Ecto neural progenitor cell (in vitro differentiated cells): ENCODE data around the gene DNAJB1.
A peak's percentile ranks its signal among the peaks of the same experiment; 100 is the strongest.

ENCODE experiments used
- DNase-seq: peaks from one replicate; pipeline ENCODE4 v3.0.0-alpha.2; 2018; ENCODE audit warnings: low spot score

The DNAJB1 gene

GRCh38 chr19:14496029-14496833 lies 22.0 kb downstream of the DNAJB1 start, which contains the start of gene GIPC1:
GIPC1 (minus strand) TSS chr19:14496127; CDS start chr19:14482976, 13,151 bp downstream.
- DNase-seq: peak; percentile 99

DNA sequence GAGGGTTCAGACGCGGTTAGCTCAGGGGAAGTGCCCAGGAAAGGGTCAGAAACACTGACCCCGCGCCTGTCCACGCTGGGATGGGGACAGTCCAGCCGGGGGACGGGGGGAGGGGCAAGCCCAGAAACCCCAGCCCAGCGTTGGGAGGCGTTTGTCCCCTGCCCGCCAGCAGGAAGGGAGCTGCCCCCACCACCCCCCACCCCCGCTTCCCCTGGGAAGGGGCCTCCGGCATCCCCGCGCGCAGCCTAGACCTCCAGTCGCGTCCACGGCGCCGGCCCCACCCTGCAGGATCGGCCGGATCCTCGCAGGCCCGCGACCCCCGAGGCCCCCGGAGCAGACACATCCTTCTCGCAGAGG lies 22.5 kb downstream of the DNAJB1 start:
- no peak for DNase-seq

GRCh38 chr19:14494910-14495671 lies 23.1 kb downstream of the DNAJB1 start:
- no peak for DNase-seq

- no peak for DNase-seq
These were observed 23.8 kb downstream of the DNAJB1 start for GRCh38 chr19:14494411-14494810.

GRCh38 chr19:14492756-14493337 lies 25.4 kb downstream of the DNAJB1 start:
- DNase-seq: no peak

DNA sequence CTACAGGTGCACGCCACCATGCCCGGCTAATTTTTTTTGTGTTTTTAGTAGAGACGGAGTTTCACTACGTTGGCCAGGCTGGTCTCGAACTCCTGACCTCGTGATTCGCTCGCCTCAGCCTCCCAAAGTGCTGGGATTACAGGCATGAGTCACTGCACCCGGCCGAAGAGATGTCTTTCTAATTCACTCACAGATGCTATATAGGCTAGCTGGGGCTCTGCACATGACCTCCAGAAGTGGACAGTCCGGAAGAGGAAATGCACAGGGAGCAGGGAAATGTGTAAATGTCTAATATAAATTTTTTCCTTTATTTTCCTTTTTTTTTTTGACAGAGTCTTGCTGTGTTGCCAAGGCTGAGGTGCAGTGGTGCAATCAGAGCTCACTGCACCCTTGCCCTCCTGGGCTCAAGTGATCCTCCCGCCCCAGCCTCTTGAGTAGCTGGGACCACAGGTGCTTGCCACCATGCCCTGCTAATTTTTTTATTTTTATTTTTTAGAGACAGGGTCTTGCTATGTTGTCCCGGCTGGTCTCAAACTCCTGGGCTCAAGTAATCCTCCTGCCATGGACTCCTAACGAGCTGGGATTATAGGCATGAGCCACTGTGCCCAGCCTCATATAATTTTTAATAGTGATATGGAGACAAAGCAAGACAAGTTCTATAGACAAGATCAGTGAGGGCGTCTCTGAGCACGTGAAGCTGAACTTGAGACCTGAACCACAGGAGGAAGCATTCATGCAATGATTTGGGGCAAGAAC lies 30.6 kb downstream of the DNAJB1 start:
- DNase-seq: no peak

- no peak for DNase-seq
These were observed 35.8 kb downstream of the DNAJB1 start for GRCh38 chr19:14482172-14482941.

DNA sequence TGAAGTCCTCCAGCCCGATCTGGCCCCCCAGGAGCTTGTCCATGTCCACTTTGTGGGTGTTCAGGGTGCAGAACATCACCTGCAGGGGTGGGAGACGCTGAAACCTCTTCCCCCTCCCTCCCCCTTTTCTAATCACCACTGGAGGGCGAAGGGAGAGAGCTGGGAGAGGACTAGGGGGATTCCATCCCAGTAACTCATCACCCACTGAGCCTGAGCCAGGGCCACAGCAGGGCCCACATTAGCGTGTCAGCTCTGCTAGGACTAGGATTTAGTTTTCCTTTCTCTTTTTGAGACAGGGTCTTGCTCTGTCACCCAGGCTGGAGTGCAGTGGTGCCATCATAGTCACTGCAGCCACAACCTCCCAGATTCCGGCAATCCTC lies 37.5 kb downstream of the DNAJB1 start:
- no peak for DNase-seq

DNA sequence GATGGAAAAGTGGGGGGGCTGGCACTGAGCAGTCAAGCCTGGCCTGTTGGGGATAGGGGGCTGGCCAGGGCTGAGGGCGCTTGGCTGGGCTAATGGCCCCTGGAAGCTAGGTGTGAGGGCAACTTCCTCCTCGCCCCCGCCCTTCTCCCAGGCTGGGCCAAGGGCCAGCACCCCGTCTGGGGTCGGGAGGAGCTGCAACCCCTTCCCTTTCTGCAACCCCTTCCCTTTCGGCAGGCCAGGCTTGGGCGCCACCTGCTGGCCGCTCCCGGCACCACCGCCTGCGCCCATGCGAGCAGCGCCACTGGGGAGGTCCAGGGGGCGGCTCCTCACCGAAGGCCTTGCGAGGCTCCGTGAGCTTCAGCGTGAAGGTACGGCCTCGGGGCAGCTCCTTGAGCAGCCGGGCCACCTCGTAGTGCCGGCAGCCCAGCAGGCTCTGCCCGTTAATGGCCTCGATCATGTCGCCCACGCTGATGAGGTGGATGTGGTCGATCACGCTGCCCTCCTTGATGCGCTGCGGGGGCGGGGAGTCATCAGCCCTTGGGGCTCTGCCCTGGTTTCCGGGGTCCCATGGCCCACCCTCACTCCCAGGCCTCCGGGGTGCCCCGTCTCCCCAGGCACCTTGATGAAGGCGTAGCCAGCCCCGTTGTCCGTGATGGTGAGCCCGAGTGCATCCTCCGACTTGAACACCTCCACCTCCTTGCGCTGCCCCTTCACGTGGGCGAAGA lies 38.1 kb downstream of the DNAJB1 start:
- DNase-seq: peak; percentile 88

GRCh38 chr19:14479309-14479974 lies 38.8 kb downstream of the DNAJB1 start:
- no peak for DNase-seq

DNA sequence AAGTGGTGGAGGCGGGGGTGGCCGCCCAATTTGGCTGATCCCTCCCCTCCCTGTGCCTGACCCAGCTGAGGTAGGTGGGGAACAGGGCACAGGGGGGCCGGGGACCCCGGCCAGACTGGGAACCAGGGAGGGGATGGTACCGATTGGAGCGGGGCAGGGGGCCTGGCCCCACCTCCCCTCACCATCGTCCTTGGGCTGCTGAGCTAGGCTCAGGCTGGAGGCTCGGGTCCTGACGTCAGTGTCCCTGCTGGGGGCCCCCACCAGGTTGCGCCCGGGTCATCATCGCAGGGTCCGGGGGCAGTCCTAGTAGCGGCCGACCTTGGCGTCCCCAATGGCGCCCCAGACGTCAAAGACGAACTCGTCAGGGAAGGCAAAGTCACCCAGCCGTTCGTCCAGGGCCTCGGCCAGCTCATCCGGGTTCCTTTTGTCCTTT lies 40.1 kb downstream of the DNAJB1 start:
- DNase-seq: no peak

- no peak for DNase-seq
These were observed 40.6 kb downstream of the DNAJB1 start for GRCh38 chr19:14477418-14478112.

DNA sequence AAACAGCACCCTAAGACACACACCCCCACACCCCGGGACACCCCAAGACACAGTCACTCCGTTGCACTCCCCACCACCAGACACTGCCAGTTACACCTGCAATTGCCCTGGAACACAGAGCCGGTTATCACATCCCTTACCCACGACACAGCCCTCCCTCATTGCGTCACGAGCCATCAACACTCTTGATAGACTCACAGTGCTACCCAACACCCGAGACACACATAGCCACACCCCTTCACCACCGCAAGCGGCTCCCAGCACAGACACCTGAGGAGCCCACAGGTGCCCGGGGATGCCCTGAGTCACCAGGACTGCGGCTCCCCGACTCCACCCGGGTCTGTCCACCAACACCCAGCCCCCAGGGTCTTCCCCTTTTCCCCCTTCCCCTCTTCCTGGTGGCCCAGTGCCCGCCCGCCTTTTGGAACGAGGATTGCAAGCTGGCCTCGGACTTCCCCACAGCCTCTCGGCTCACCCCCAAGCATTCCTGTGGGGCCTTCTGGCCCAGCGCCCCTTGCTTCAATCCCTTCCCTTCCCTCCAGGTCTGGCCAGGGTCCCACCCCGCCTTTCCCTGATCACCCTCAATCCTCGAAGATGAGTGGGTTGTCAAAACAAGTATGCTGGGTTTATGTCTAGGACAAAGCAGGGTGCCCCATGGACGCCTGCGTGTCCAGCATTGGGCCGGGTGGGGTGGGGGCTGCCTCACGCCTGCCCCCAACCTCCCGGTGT lies 41.4 kb downstream of the DNAJB1 start:
- no peak for DNase-seq

GRCh38 chr19:14476327-14476672 lies 41.9 kb downstream of the DNAJB1 start:
- DNase-seq: no peak

DNA sequence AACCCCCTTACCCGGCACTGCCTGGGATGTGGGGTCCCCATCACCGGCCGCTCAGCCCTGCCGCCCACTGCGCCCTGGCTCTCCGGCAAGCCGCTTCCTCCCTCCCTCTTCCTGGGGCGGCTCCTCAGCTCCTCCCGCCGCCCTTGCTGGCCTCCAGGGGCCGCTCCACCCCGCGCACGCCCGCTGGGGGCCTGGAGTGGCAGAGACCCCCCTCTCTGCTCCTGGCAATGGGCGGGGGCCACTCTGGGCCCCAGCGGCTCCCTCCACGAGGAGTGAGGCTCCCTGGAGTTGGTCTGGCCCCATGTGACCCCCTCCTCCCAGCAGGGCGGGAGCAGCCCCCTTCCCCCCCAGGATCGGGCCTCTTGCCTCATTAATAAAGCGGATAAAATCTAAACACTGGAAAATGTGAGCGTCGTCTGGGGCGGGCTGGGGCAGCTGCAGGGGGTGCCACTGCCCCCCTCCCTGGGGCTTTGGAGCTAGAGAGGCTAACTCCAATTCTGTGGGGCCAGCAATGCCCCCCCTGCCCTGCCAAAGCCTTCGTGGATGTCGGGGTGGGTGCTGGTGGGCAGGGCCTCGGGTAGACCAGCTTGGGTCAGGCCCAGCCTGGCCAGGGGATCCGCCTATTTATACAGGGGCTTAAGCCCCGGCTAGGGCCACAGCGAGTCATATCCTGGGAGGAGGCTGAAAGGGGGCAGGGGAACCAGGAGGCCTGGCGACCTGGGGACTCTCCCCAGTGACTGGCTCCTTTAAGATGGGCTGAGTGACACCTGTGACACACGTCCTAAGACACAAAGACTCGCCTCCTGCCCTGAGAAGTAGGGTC lies 42.7 kb downstream of the DNAJB1 start, which contains the start of gene PTGER1:
Gene PTGER1, minus strand, starts transcription at position 104 of the 823 bp plus-strand sequence. CDS start 1,034 bp downstream, outside the sequence.
- DNase-seq: peak; percentile 70

- peak; percentile 47 for DNase-seq
These were observed 43.4 kb downstream of the DNAJB1 start for GRCh38 chr19:14474827-14475226.

DNA sequence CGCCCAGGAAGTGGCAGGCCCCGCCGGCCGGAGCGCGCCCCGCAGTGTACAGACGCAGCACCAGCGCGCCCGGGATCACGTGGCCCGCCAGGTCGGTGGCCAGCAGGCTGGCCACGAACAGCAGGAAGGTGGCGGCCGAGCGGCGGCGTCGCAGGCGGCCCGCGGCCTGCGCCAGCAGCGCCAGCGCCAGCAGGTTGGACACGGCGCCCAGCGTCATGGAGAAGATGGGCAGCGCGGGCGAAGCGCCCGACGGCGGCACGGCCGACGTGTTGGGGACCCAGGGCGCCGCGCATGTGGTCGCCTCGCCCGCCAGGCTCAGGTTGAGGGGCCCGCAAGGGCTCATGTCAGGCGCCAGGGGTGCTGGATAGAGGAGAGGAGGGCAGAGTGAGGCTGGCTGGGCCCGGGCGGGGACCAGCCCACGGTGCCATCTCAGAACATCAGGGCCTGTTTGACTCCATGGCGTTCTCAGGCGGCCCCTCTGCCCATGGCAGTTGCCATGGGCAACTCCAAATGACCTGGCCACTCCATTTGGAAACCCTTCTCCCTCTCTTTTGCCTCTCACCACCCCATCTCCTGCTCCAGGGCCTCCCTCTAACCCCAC lies 44.1 kb downstream of the DNAJB1 start:
- DNase-seq: no peak
